ENCODE results near the gene AFG1L.

The AFG1L gene

DNA sequence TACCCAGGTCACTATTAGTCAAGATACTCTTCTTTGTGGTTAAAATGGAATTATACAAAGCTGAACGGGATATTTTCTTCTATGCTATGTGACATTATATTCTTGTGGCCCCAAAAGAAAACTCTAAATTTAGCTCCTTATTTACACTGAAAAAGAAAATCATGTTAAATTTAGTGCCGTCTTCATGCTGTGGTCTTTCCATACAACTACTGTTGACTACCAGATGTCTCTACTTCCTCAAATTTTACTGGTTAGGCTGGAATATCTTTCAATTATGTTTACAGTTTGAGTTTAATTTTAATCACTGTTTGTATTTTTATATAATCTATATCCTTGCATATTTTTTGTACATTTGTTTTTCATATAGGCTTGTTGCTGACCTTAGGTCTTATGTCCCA is 170.2 kb downstream of the AFG1L start:
- H3K4me3 ChIP-seq (ENCODE audit: low read length): no peak overlapping the region
- no peak for DNase-seq (ENCODE audit: low read depth)
- TF ChIP-seq, protein P1, sequence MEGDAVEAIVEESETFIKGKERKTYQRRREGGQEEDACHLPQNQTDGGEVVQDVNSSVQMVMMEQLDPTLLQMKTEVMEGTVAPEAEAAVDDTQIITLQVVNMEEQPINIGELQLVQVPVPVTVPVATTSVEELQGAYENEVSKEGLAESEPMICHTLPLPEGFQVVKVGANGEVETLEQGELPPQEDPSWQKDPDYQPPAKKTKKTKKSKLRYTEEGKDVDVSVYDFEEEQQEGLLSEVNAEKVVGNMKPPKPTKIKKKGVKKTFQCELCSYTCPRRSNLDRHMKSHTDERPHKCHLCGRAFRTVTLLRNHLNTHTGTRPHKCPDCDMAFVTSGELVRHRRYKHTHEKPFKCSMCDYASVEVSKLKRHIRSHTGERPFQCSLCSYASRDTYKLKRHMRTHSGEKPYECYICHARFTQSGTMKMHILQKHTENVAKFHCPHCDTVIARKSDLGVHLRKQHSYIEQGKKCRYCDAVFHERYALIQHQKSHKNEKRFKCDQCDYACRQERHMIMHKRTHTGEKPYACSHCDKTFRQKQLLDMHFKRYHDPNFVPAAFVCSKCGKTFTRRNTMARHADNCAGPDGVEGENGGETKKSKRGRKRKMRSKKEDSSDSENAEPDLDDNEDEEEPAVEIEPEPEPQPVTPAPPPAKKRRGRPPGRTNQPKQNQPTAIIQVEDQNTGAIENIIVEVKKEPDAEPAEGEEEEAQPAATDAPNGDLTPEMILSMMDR (IDR thresholded peaks at IDR 0.05; ENCODE audit: insufficient read depth, low read depth, low read length, missing control alignments): no peak

DNA sequence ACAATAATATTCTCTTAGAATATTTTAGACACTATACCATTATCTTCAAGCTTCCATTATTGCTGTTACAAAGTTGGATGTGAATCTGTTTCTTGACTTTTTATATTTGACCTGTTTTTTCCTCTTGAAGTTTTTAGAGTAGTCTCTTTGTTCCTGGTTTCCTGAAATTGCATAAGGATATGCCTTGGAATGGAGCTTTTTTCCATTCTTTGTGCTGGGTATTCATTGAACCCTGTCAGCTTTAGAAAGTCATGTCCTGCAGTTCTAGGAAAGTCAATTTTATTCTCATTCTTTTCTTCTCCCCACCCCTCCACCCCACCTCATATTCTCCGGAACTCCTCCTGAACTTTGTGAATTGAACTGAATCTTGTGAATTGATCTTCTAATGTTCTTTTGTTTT is 173.5 kb downstream of the AFG1L start:
- DNase-seq (ENCODE audit: low read depth): no peak
- H3K4me3 ChIP-seq (ENCODE audit: low read length): no peak overlapping the region
- TF ChIP-seq, protein P1 (IDR thresholded peaks at IDR 0.05; ENCODE audit: insufficient read depth, low read depth, low read length, missing control alignments): no peak

DNA sequence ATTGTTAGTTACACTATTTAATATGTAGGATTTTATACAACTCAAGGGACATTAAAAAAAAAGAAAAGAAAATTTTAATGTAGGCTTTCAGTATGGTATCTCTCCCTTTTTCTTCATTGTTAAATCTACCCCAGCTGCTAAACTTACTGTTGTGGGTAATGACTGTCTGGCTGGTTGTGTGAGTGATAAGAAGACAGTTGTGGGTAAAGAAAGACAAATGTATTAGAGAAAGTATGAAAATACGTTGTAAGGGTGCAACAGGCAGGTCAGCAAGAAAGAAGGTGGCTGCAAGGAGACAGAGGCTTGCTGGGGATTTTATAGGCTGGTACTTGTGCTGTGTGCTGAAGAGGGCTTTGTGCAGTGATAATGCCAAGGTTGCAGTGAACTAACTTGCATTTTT is 174.5 kb downstream of the AFG1L start:
- TF ChIP-seq, protein P1 (IDR thresholded peaks at IDR 0.05; ENCODE audit: insufficient read depth, low read depth, low read length, missing control alignments): no peak
- no peak for DNase-seq (ENCODE audit: low read depth)
- no peak overlapping the region for H3K4me3 ChIP-seq (ENCODE audit: low read length)

DNA sequence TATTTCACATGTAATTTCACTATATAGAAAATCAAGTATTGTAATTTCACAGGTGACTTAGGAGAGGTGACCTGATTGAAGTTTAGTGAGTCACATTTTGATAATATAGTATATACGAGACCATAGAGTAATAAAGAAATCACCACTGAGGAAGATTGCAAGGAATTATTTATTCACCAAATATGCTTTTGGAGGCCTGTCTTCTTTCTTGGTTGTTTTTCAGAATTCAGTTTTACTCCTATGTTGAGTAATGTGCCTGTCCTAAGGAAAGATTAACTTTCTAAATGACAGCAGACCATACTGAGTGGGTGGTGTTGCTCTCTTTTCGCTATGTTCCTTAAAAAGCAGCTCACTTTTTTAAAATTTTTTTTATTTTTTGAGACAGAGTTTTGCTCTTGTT is 178.3 kb downstream of the AFG1L start:
- TF ChIP-seq, protein P1 (IDR thresholded peaks at IDR 0.05; ENCODE audit: insufficient read depth, low read depth, low read length, missing control alignments): no peak
- H3K4me3 ChIP-seq (ENCODE audit: low read length): no peak overlapping the region
- DNase-seq (ENCODE audit: low read depth): no peak

DNA sequence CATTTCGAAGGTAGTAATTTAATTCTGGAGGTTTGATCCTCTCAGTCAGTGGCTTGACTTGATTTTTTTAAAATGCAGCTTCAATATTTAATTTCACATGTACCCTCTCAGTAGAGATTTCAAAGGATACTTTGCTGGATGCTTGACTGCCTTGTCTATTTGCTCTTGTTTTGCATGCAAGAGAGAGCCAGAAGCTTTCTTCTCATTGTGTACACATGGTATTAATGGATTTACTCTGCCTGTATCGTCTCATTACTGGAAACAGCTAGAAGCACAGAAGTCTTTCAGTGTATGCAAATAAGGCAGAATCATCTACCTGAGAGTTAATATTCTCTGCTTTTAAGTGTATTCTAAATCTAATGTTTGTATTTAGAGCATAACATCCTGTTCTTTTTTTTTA is 181.5 kb downstream of the AFG1L start:
- no peak overlapping the region for H3K4me3 ChIP-seq (ENCODE audit: low read length)
- TF ChIP-seq, protein P1 (IDR thresholded peaks at IDR 0.05; ENCODE audit: insufficient read depth, low read depth, low read length, missing control alignments): no peak
- DNase-seq (ENCODE audit: low read depth): no peak

GRCh38 chr6:108476847-108477430 is 182.1 kb downstream of the AFG1L start:
- TF ChIP-seq, protein P1 (IDR thresholded peaks at IDR 0.05; ENCODE audit: insufficient read depth, low read depth, low read length, missing control alignments): no peak
- no peak overlapping the region for H3K4me3 ChIP-seq (ENCODE audit: low read length)
- no peak for DNase-seq (ENCODE audit: low read depth)

DNA sequence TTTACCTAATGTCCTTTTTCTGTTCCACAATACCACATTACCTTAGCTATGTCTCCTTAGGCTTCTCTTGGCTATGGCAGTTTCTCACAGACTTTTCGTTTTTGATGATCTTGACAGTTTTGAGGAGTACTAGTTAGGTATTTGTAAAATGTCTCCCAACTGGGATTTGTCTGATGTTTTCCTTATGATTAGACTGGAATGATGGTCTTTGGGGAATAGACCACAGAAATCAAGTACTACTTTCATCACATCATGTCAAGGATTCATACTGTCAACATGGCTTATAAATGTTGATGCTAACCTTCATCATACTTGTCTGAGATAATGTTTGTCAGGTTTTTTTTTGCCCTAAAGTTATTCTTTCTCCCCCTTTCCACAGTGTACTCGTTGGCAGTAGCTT is 187.7 kb downstream of the AFG1L start:
- DNase-seq (ENCODE audit: low read depth): no peak
- no peak overlapping the region for H3K4me3 ChIP-seq (ENCODE audit: low read length)
- TF ChIP-seq, protein P1 (IDR thresholded peaks at IDR 0.05; ENCODE audit: insufficient read depth, low read depth, low read length, missing control alignments): no peak

Measured in epithelial cell of esophagus (primary cell).